Tibial nerve (tissue), 4 donors: ENCODE results near the gene TCTN3. TPM values are rescaled to one million over a fixed set of nuclear protein-coding genes. Genes with fewer than 3 reads are reported as not detected.

Source experiments
- DNase-seq, 2 donors: peaks; one replicate each; pipeline ENCODE4 v3.0.0-alpha.2; 2019; ENCODE audit warnings: low spot score in 2 of 2
- H3K27ac ChIP-seq, 4 donors: fragments of 200-600 bp; sonication (generic) in 3 of 4; one replicate each; pipeline ENCODE4 v1.5.1; 2017 to 2019; ENCODE audit warnings: mild to moderate bottlenecking in 1 of 4
- H3K27me3 ChIP-seq, 2 donors: fragments of 200-600 bp; sonication (generic) in 1 of 2; one replicate each; pipeline versions ENCODE4 v1.5.1 to v1.6.0; 2017 to 2019
- H3K36me3 ChIP-seq, 3 donors: fragments of 200-600 bp; sonication (generic); one replicate each; pipeline ENCODE4 v1.5.1; 2018 to 2019
- H3K4me1 ChIP-seq, 4 donors: fragments of 200-600 bp; sonication (generic) in 3 of 4; one replicate each; pipeline ENCODE4 v1.5.1; 2017 to 2019
- H3K4me3 ChIP-seq, 4 donors: fragments of 200-600 bp; sonication (generic) in 3 of 4; one replicate each; pipeline ENCODE4 v1.5.1; 2017 to 2019; ENCODE audit warnings: mild to moderate bottlenecking in 1 of 4, moderate library complexity in 1 of 4
- H3K9me3 ChIP-seq, 4 donors: fragments of 200-600 bp; sonication (generic) in 3 of 4; one replicate each; pipeline ENCODE4 v1.5.1; 2017 to 2019
- CTCF ChIP-seq, 5 experiments: fragments of 200-600 bp in 3 of 5; fragments of 450-650 bp in 2 of 5; sonication (generic) in 3 of 5; IDR thresholded peaks; one replicate each; pipeline ENCODE4 v1.5.1; 2016 to 2019; ENCODE audit warnings: antibody characterized with exemption in 5 of 5, mild to moderate bottlenecking in 3 of 5, moderate library complexity in 2 of 5
- EP300 ChIP-seq, 2 donors: sonication (generic); formaldehyde crosslinking; IDR thresholded peaks; one replicate each; pipeline ENCODE4 v1.6.1; 2017; ENCODE audit warnings: antibody characterized with exemption in 2 of 2, mild to moderate bottlenecking in 1 of 2
- POLR2A ChIP-seq, 2 donors: fragments of 450-650 bp; IDR thresholded peaks; one replicate each; pipeline ENCODE4 v1.6.1; 2017; ENCODE audit warnings: antibody characterized with exemption in 2 of 2, mild to moderate bottlenecking in 2 of 2, moderate library complexity in 2 of 2
- WGBS, 2 donors: methylation state at CpG; one replicate each; pipeline ENCODE4 v1.1.5; 2018; 5-methylcytosine and 5-hydroxymethylcytosine counted together
- total RNA-seq, 4 donors: library from RNA; depleted of rRNA; stranded (reverse); fragments of >200 nt; gene quantifications; one replicate each; pipeline ENCODE4 v1.1.0, GENCODE V29; 2016

TCTN3 gene
- total RNA-seq, 4 donors from 2014 or later = 18.6 to 34.3 (median 21.7) TPM

GRCh38 chr10:95656291-95657164 is 37.2 kb downstream of the TCTN3 start, which contains the start of gene ALDH18A1:
Gene ALDH18A1 (minus strand): TSS chr10:95656711. CDS start chr10:95653377, 3,334 bp downstream.
- Histone ChIP-seq H3K9me3 (no peaks in the 10 kb centered on the region), H3K4me1 (peaks cover 0 to 30% (median 6%) of the 10 kb centered on the region in 4 donors), H3K27me3 (no peaks in the 10 kb centered on the region), H3K36me3 (peaks cover 0 to 16% (median 7%) of the 10 kb centered on the region in 3 donors), H3K4me3 (peak within 1 kb of the TSS; percentile 77 to 94 (median 90)), H3K27ac (peak within 1 kb of the TSS; percentile 37 to 81 (median 72))
- TF ChIP-seq EP300 (IDR thresholded peaks at IDR 0.05) (peak in 1 of 2 donors; percentile 59), POLR2A (IDR thresholded peaks at IDR 0.05) (peak in 1 of 2 donors; percentile 9), CTCF (IDR thresholded peaks at IDR 0.05) (no peak)
- WGBS, 2 donors = 0% methylated on average over 46 to 61 of the region's 83 CpGs
- DNase-seq = peak; percentile 81 to 85

- peaks cover 0 to 24% (median 7%) of the 10 kb centered on the region in 3 donors for H3K36me3 ChIP-seq
- peak in 1 of 2 donors; percentile 10 for DNase-seq
- TF ChIP-seq POLR2A (IDR thresholded peaks at IDR 0.05) (no peak), CTCF (IDR thresholded peaks at IDR 0.05) (no peak), EP300 (IDR thresholded peaks at IDR 0.05) (no peak)
- peaks cover 0 to 30% (median 6%) of the 10 kb centered on the region in 4 donors for H3K4me1 ChIP-seq
- 5 to 6% methylated on average over 21 to 22 of the region's 23 CpGs for WGBS, 2 donors
- no peaks in the 10 kb centered on the region for H3K9me3 ChIP-seq
- H3K27me3 ChIP-seq = no peaks in the 10 kb centered on the region
- H3K27ac ChIP-seq = peak overlapping the region; percentile 37 to 81 (median 72)
- peak overlapping the region; percentile 77 to 94 (median 90) for H3K4me3 ChIP-seq
These were observed 38.0 kb downstream of the TCTN3 start for GRCh38 chr10:95655571-95656290.

- no peaks in the 10 kb centered on the region for H3K9me3 ChIP-seq
- TF ChIP-seq CTCF (IDR thresholded peaks at IDR 0.05) (no peak), POLR2A (IDR thresholded peaks at IDR 0.05) (no peak), EP300 (IDR thresholded peaks at IDR 0.05) (no peak)
- peak overlapping the region in 1 of 4 donors; percentile 24 for H3K27ac ChIP-seq
- no peaks in the 10 kb centered on the region for H3K27me3 ChIP-seq
- H3K36me3 ChIP-seq = peaks cover 0 to 35% (median 7%) of the 10 kb centered on the region in 3 donors
- H3K4me1 ChIP-seq = peaks cover 0 to 30% (median 6%) of the 10 kb centered on the region in 4 donors
- WGBS, 2 donors = 48 to 61% methylated on average over 5 of the region's 5 CpGs
- DNase-seq = no peak
- H3K4me3 ChIP-seq = no peak overlapping the region
These were observed 39.8 kb downstream of the TCTN3 start for GRCh38 chr10:95653895-95654294.

GRCh38 chr10:95651346-95652060 is 42.2 kb downstream of the TCTN3 start:
- H3K4me1 ChIP-seq = peaks cover 0 to 24% (median 6%) of the 10 kb centered on the region in 4 donors
- no peaks in the 10 kb centered on the region for H3K9me3 ChIP-seq
- TF ChIP-seq POLR2A (IDR thresholded peaks at IDR 0.05) (no peak), EP300 (IDR thresholded peaks at IDR 0.05) (no peak), CTCF (IDR thresholded peaks at IDR 0.05) (no peak)
- WGBS, 2 donors = 90 to 100% methylated on average over 1 of the region's 1 CpG
- no peak overlapping the region for H3K27ac ChIP-seq
- no peak for DNase-seq
- no peak overlapping the region for H3K4me3 ChIP-seq
- H3K27me3 ChIP-seq = no peaks in the 10 kb centered on the region
- peaks cover 0 to 55% (median 7%) of the 10 kb centered on the region in 3 donors for H3K36me3 ChIP-seq
